ENCODE data around the gene AGBL4. TPM values are rescaled to one million over a fixed set of nuclear protein-coding genes. Genes with fewer than 3 reads are reported as not detected.
A peak's percentile ranks its signal among the peaks of the same experiment; 100 is the strongest.

Gene AGBL4
- polyA plus RNA-seq, 1 donor (not counting 4 experiments of a cell fraction or from before 2014, with no cell fraction given) = not detected

- Histone ChIP-seq H3K27ac (ENCODE audit: control insufficient read depth, insufficient read depth, low read length) (no peak overlapping the region), H3K4me3 (ENCODE audit: control insufficient read depth in 2 of 3, extremely low read depth in 1 of 3, insufficient read depth in 2 of 3, low read depth in 1 of 3, low read length in 3 of 3) (no peak overlapping the region), H3K4me2 (ENCODE audit: control insufficient read depth, extremely low read depth, insufficient read depth, low read depth, low read length) (no peak overlapping the region), H2AFZ (ENCODE audit: control insufficient read depth, low read length) (no peak overlapping the region), H3K36me3 (ENCODE audit: control insufficient read depth in 2 of 2, extremely low read depth in 1 of 2, insufficient read depth in 2 of 2, low read length in 2 of 2) (no peaks in the 10 kb centered on the region), H3K27me3 (ENCODE audit: control insufficient read depth, extremely low read depth, insufficient read depth, low read length) (peaks cover 2% of the 10 kb centered on the region), H3K79me2 (ENCODE audit: control insufficient read depth, insufficient read depth, low read length) (no peaks in the 10 kb centered on the region), H3K9ac (ENCODE audit: control insufficient read depth, extremely low read depth, insufficient read depth, low read length) (no peak overlapping the region), H3K9me1 (ENCODE audit: control insufficient read depth, extremely low read depth, insufficient read depth, low read length) (no peaks in the 10 kb centered on the region), H4K20me1 (ENCODE audit: control insufficient read depth, extremely low read depth, insufficient read depth, low read length) (no peaks in the 10 kb centered on the region), H3K4me1 (ENCODE audit: control insufficient read depth, extremely low read depth, insufficient read depth, low read length) (peaks cover 9% of the 10 kb centered on the region), H3K9me3 (ENCODE audit: control insufficient read depth, low read depth, low read length) (no peaks in the 10 kb centered on the region)
- FAIRE-seq = no peak
- DNase-seq (ENCODE audit: low read depth, low spot score) = no peak
- no peak for TF ChIP-seq CTCF (optimal IDR thresholded peaks at IDR 0.05 in 1 of 3, IDR thresholded peaks at IDR 0.05 in 1 of 3, conservative IDR thresholded peaks at IDR 0.05 in 1 of 3; ENCODE audit: extremely low read depth in 1 of 3, insufficient read depth in 2 of 3, low read length in 3 of 3)
- TF ChIP-seq EZH2 (IDR thresholded peaks at IDR 0.05; ENCODE audit: low read length) = no peak
- dilution Hi-C loops (cut with MboI; ENCODE audit: extremely low pct_ligation_motif_present, low sequenced_read_pairs) = no loop called here
These were observed 1346.9 kb downstream of the AGBL4 start for GRCh38 chr1:48676822-48677221.

- Histone ChIP-seq H3K9ac (ENCODE audit: control insufficient read depth, extremely low read depth, insufficient read depth, low read length) (no peak overlapping the region), H3K9me1 (ENCODE audit: control insufficient read depth, extremely low read depth, insufficient read depth, low read length) (no peaks in the 10 kb centered on the region)
- dilution Hi-C loops (cut with MboI; ENCODE audit: extremely low pct_ligation_motif_present, low sequenced_read_pairs) = no loop called here
These were observed 1347.4 kb downstream of the AGBL4 start for GRCh38 chr1:48676376-48676775.

More at GRCh38 chr1:48676376-48676775, 1347.4 kb downstream of the AGBL4 start:
- Histone ChIP-seq H3K27me3 (ENCODE audit: control insufficient read depth, extremely low read depth, insufficient read depth, low read length) (peaks cover 2% of the 10 kb centered on the region), H3K4me3 (ENCODE audit: control insufficient read depth in 2 of 3, extremely low read depth in 1 of 3, insufficient read depth in 2 of 3, low read depth in 1 of 3, low read length in 3 of 3) (no peak overlapping the region), H4K20me1 (ENCODE audit: control insufficient read depth, extremely low read depth, insufficient read depth, low read length) (no peaks in the 10 kb centered on the region), H3K9me3 (ENCODE audit: control insufficient read depth, low read depth, low read length) (no peaks in the 10 kb centered on the region), H3K36me3 (ENCODE audit: control insufficient read depth in 2 of 2, extremely low read depth in 1 of 2, insufficient read depth in 2 of 2, low read length in 2 of 2) (no peaks in the 10 kb centered on the region), H2AFZ (ENCODE audit: control insufficient read depth, low read length) (no peak overlapping the region), H3K4me1 (ENCODE audit: control insufficient read depth, extremely low read depth, insufficient read depth, low read length) (peaks cover 9% of the 10 kb centered on the region), H3K79me2 (ENCODE audit: control insufficient read depth, insufficient read depth, low read length) (no peaks in the 10 kb centered on the region), H3K27ac (ENCODE audit: control insufficient read depth, insufficient read depth, low read length) (no peak overlapping the region), H3K4me2 (ENCODE audit: control insufficient read depth, extremely low read depth, insufficient read depth, low read depth, low read length) (no peak overlapping the region)
- no peak for DNase-seq (ENCODE audit: low read depth, low spot score)
- FAIRE-seq = peak; percentile 56
- TF ChIP-seq CTCF (optimal IDR thresholded peaks at IDR 0.05 in 1 of 3, IDR thresholded peaks at IDR 0.05 in 1 of 3, conservative IDR thresholded peaks at IDR 0.05 in 1 of 3; ENCODE audit: extremely low read depth in 1 of 3, insufficient read depth in 2 of 3, low read length in 3 of 3) (no peak), EZH2 (IDR thresholded peaks at IDR 0.05; ENCODE audit: low read length) (no peak)

Measured in keratinocyte (primary cell).